Retinal pigment epithelial cell (primary cell): ENCODE results near the gene NHP2.
A peak's percentile ranks its signal among the peaks of the same experiment; 100 is the strongest.

Experiments
- DNase-seq: peaks from one replicate; pipeline ENCODE4 v3.0.0-alpha.2; 2010; ENCODE audit warnings: low read depth
- H3K4me3 ChIP-seq: 2 replicates; pipeline ENCODE4 v1.5.1; 2011; ENCODE audit warnings: mild to moderate bottlenecking, low read length, control low read depth, moderate library complexity
- CTCF ChIP-seq: conservative IDR thresholded peaks from 2 replicates; pipeline ENCODE4 v1.5.1; 2011; ENCODE audit warnings: low read depth, low read length, control low read depth, inconsistent platforms

NHP2 gene

GRCh38 chr5:178122346-178122745, 31.3 kb downstream of the NHP2 start:
- no peak for DNase-seq
- TF ChIP-seq CTCF, result no peak
- no peak overlapping the region for H3K4me3 ChIP-seq

GRCh38 chr5:178121391-178122276, 32.1 kb downstream of the NHP2 start:
- TF ChIP-seq CTCF, result no peak
- no peak overlapping the region for H3K4me3 ChIP-seq
- no peak for DNase-seq

- DNase-seq, result peak; percentile 52
- no peak overlapping the region for H3K4me3 ChIP-seq
- TF ChIP-seq CTCF, result peak; percentile 68
These were observed 32.9 kb downstream of the NHP2 start for GRCh38 chr5:178120607-178121357.

- H3K4me3 ChIP-seq, result no peak overlapping the region
- TF ChIP-seq CTCF, result no peak
These were observed 33.6 kb downstream of the NHP2 start for GRCh38 chr5:178119915-178120606.

GRCh38 chr5:178117923-178118701, 35.6 kb downstream of the NHP2 start:
- TF ChIP-seq CTCF, result no peak
- H3K4me3 ChIP-seq, result no peak overlapping the region
- no peak for DNase-seq

More at GRCh38 chr5:178119915-178120606, 33.6 kb downstream of the NHP2 start:
- no peak for DNase-seq

- TF ChIP-seq CTCF, result no peak
- no peak for DNase-seq
- H3K4me3 ChIP-seq, result no peak overlapping the region
These were observed 37.4 kb downstream of the NHP2 start for GRCh38 chr5:178116143-178116885.
